ENCODE results near the gene ESRP2.

Gene ESRP2

GRCh38 chr16:68214726-68215125, 21.2 kb downstream of the ESRP2 start:
- DNase-seq, result no peak

- DNase-seq, result no peak
Measured at GRCh38 chr16:68206245-68206644, 29.7 kb downstream of the ESRP2 start.

GRCh38 chr16:68202091-68202519, 33.8 kb downstream of the ESRP2 start:
- DNase-seq, result no peak

- no peak for DNase-seq
Measured at GRCh38 chr16:68200088-68200783, 35.7 kb downstream of the ESRP2 start.

GRCh38 chr16:68197250-68197649, 38.7 kb downstream of the ESRP2 start:
- DNase-seq, result no peak

GRCh38 chr16:68194251-68194650, 41.7 kb downstream of the ESRP2 start:
- no peak for DNase-seq

- DNase-seq, result no peak
Measured at GRCh38 chr16:68190736-68191510, 45.0 kb downstream of the ESRP2 start.

GRCh38 chr16:68190081-68190480, 45.8 kb downstream of the ESRP2 start:
- no peak for DNase-seq

GRCh38 chr16:68188170-68188569, 47.8 kb downstream of the ESRP2 start:
- DNase-seq, result no peak

- no peak for DNase-seq
Measured at GRCh38 chr16:68187505-68187904, 48.4 kb downstream of the ESRP2 start.

GRCh38 chr16:68186877-68187276, 49.0 kb downstream of the ESRP2 start:
- no peak for DNase-seq

GRCh38 chr16:68183046-68183445, 52.9 kb downstream of the ESRP2 start:
- no peak for DNase-seq

GRCh38 chr16:68179855-68180254, 56.1 kb downstream of the ESRP2 start:
- no peak for DNase-seq

- DNase-seq, result no peak
Measured at GRCh38 chr16:68179196-68179795, 56.6 kb downstream of the ESRP2 start.

Measured in NK-92 treated with Interleukin-12 subunit alpha and Interleukin-12 subunit beta, amount 100 ng/mL, for 24 hours (cell line).